ENCODE data around the gene TP53AIP1. TPM values are rescaled to one million over a fixed set of nuclear protein-coding genes. Genes with fewer than 3 reads are reported as not detected.
"Not testable (repeated sequence)": the region's sequence is repeated elsewhere in the genome, so short reads cannot be mapped to it uniquely, and the experiment has no call there.

Gene TP53AIP1
- polyA plus RNA-seq, 3 donors = 0.03 TPM; not detected in 2

DNA sequence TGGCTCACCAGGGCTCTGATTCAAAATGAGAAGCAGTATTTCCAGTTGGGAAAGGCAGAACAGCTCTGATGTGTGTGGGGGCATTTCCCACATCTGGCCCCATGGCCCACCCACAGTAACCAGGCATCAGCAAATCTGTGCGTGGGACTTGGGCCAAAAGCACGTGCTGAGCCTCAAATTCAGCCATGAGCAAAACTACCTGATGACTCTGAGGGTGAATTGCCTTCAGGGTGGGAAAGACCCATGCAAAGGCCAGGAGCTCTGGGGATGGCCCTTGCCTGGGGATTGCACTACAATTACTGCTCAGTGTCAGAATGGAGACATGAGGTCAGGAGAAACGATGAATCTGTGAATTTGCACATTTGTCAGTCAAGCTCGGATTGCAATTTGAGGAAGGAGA, 20.9 kb downstream of the TP53AIP1 start:
- Histone ChIP-seq H3K27ac (ENCODE audit: low read depth in 1 of 2, low read length in 2 of 2) (no peak overlapping the region), H4K20me1 (ENCODE audit: insufficient read depth, low read length) (no peaks in the 10 kb centered on the region), H3K79me2 (ENCODE audit: insufficient read depth, low read length) (no peaks in the 10 kb centered on the region), H3K27me3 (ENCODE audit: control insufficient read depth in 2 of 2, insufficient read depth in 2 of 2, low read length in 2 of 2) (no peaks in the 10 kb centered on the region), H3K4me2 (replicated peaks; ENCODE audit: extremely low read depth, low read length, poor library complexity, severe bottlenecking) (no peak overlapping the region), H2AFZ (ENCODE audit: insufficient read depth, low read depth, low read length, poor library complexity, severe bottlenecking) (no peak overlapping the region), H3K9me3 (replicated peaks in 1 of 2; ENCODE audit: control insufficient read depth in 1 of 2, insufficient read depth in 1 of 2, low read length in 2 of 2) (no peaks in the 10 kb centered on the region), H3K36me3 (replicated peaks in 1 of 2; ENCODE audit: control insufficient read depth in 1 of 2, insufficient read depth in 2 of 2, low read length in 2 of 2) (no peaks in the 10 kb centered on the region), H3K4me3 (replicated peaks in 1 of 3; ENCODE audit: low read depth in 2 of 3, low read length in 3 of 3) (no peak overlapping the region), H3K4me1 (ENCODE audit: control insufficient read depth in 1 of 2, insufficient read depth in 2 of 2, low read length in 2 of 2) (peaks cover 7 to 9% of the 10 kb centered on the region in 2 donors), H3K9ac (ENCODE audit: insufficient read depth, low read length, poor library complexity, severe bottlenecking) (no peak overlapping the region)
- no peak for DNase-seq
- no peaks in the 10 kb centered on the region for H3K36me3 Mint-ChIP-seq
- no peak overlapping the region for H3K4me3 Mint-ChIP-seq
- no peak overlapping the region for H3K27ac Mint-ChIP-seq
- 96% methylated on average over 2 of the region's 4 CpGs for WGBS (ENCODE audit: insufficient coverage)
- TF ChIP-seq, protein P1, sequence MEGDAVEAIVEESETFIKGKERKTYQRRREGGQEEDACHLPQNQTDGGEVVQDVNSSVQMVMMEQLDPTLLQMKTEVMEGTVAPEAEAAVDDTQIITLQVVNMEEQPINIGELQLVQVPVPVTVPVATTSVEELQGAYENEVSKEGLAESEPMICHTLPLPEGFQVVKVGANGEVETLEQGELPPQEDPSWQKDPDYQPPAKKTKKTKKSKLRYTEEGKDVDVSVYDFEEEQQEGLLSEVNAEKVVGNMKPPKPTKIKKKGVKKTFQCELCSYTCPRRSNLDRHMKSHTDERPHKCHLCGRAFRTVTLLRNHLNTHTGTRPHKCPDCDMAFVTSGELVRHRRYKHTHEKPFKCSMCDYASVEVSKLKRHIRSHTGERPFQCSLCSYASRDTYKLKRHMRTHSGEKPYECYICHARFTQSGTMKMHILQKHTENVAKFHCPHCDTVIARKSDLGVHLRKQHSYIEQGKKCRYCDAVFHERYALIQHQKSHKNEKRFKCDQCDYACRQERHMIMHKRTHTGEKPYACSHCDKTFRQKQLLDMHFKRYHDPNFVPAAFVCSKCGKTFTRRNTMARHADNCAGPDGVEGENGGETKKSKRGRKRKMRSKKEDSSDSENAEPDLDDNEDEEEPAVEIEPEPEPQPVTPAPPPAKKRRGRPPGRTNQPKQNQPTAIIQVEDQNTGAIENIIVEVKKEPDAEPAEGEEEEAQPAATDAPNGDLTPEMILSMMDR (IDR thresholded peaks at IDR 0.05) = no peak
- peaks cover 0 to 5% (median 1%) of the 10 kb centered on the region in 3 donors for H3K27me3 Mint-ChIP-seq (ENCODE audit: low read depth in 3 of 3)
- H3K4me1 Mint-ChIP-seq = peaks cover 13% of the 10 kb centered on the region
- no peaks in the 10 kb centered on the region for H3K9me3 Mint-ChIP-seq
- intact Hi-C loops (cut with micrococcal nuclease) = no loop called here

DNA sequence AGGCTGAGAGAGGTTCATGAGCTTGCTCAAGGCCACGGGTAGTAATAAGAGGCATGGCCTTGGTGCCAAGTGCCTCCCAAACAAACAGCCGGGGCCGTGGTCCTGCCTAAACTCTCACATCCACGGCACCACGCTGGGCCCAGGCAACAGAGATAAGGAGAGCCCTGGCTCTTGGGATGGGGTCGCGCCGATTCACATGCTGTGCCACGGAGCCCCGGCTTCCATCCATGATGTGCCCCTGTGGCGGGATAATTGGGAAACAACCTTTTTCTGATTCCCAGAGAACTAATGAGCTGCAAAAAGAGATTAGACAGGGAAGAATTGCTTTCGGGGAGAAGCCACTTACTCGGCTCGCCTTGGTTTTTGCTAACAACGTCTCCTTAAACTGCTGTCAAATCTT, 22.0 kb downstream of the TP53AIP1 start:
- Mint-ChIP-seq H3K9me3 (peaks cover 0 to 5% (median 0%) of the 10 kb centered on the region in 7 donors), H3K27ac (no peak overlapping the region), H3K4me3 (no peak overlapping the region), H3K4me1 (peaks cover 13% of the 10 kb centered on the region), H3K27me3 (ENCODE audit: low read depth in 3 of 3) (peaks cover 0 to 5% (median 0%) of the 10 kb centered on the region in 3 donors), H3K36me3 (no peaks in the 10 kb centered on the region)
- Histone ChIP-seq H3K36me3 (replicated peaks in 1 of 2; ENCODE audit: control insufficient read depth in 1 of 2, insufficient read depth in 2 of 2, low read length in 2 of 2) (no peaks in the 10 kb centered on the region), H2AFZ (ENCODE audit: insufficient read depth, low read depth, low read length, poor library complexity, severe bottlenecking) (no peak overlapping the region), H3K4me3 (replicated peaks in 1 of 3; ENCODE audit: low read depth in 2 of 3, low read length in 3 of 3) (no peak overlapping the region), H3K79me2 (ENCODE audit: insufficient read depth, low read length) (no peaks in the 10 kb centered on the region), H4K20me1 (ENCODE audit: insufficient read depth, low read length) (no peaks in the 10 kb centered on the region), H3K4me1 (ENCODE audit: control insufficient read depth in 1 of 2, insufficient read depth in 2 of 2, low read length in 2 of 2) (peaks cover 7 to 9% of the 10 kb centered on the region in 2 donors), H3K9me3 (replicated peaks in 1 of 2; ENCODE audit: control insufficient read depth in 1 of 2, insufficient read depth in 1 of 2, low read length in 2 of 2) (no peaks in the 10 kb centered on the region), H3K27me3 (ENCODE audit: control insufficient read depth in 2 of 2, insufficient read depth in 2 of 2, low read length in 2 of 2) (no peaks in the 10 kb centered on the region), H3K9ac (ENCODE audit: insufficient read depth, low read length, poor library complexity, severe bottlenecking) (no peak overlapping the region), H3K4me2 (replicated peaks; ENCODE audit: extremely low read depth, low read length, poor library complexity, severe bottlenecking) (no peak overlapping the region), H3K27ac (ENCODE audit: low read depth in 1 of 2, low read length in 2 of 2) (no peak overlapping the region)
- WGBS (ENCODE audit: insufficient coverage) = 97% methylated on average over 12 of the region's 15 CpGs
- TF ChIP-seq, protein P1 (IDR thresholded peaks at IDR 0.05) = no peak
- intact Hi-C loops (cut with micrococcal nuclease) = no loop called here
- DNase-seq = no peak

DNA sequence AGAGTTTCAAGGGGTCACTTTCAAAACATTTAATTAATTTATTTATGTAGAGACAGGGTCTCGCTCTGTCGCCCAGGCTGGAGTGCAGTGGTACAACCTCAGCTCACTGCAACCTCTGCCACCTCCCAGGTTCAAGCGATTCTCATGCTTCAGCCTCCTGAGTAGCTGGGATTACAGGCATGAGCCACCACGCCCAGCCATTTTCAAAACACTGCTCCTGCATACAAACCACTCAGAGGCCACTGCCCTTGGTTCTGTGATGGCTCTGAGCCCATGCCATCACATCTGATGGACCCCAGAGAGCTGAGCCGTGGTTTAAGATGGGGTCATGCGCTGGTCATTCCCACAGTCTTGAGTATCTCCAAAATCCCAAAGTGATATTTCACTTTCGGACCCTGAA, 23.0 kb downstream of the TP53AIP1 start:
- H3K4me3 ChIP-seq (replicated peaks in 1 of 3; ENCODE audit: low read depth in 2 of 3, low read length in 3 of 3); intact Hi-C loops (cut with micrococcal nuclease); H3K27ac Mint-ChIP-seq; H3K9me3 Mint-ChIP-seq; DNase-seq; H4K20me1 ChIP-seq (ENCODE audit: insufficient read depth, low read length); H3K9ac ChIP-seq (ENCODE audit: insufficient read depth, low read length, poor library complexity, severe bottlenecking); H3K27me3 ChIP-seq (ENCODE audit: control insufficient read depth in 2 of 2, insufficient read depth in 2 of 2, low read length in 2 of 2); H3K36me3 ChIP-seq (replicated peaks in 1 of 2; ENCODE audit: control insufficient read depth in 1 of 2, insufficient read depth in 2 of 2, low read length in 2 of 2); H3K36me3 Mint-ChIP-seq; H3K4me2 ChIP-seq (replicated peaks; ENCODE audit: extremely low read depth, low read length, poor library complexity, severe bottlenecking); H3K4me1 ChIP-seq (ENCODE audit: control insufficient read depth in 1 of 2, insufficient read depth in 2 of 2, low read length in 2 of 2); H3K27ac ChIP-seq (ENCODE audit: low read depth in 1 of 2, low read length in 2 of 2); H3K27me3 Mint-ChIP-seq (ENCODE audit: low read depth in 3 of 3); H3K79me2 ChIP-seq (ENCODE audit: insufficient read depth, low read length); H3K9me3 ChIP-seq (replicated peaks in 1 of 2; ENCODE audit: control insufficient read depth in 1 of 2, insufficient read depth in 1 of 2, low read length in 2 of 2); H3K4me3 Mint-ChIP-seq: not testable (repeated sequence)
- peak overlapping the region; percentile 61 for H2AFZ ChIP-seq (ENCODE audit: insufficient read depth, low read depth, low read length, poor library complexity, severe bottlenecking)
- WGBS (ENCODE audit: insufficient coverage) = 98% methylated on average over 5 of the region's 7 CpGs
- H3K4me1 Mint-ChIP-seq = peaks cover 13% of the 10 kb centered on the region

Measured in CD14-positive monocyte (primary cell).